Measurements from ENCODE around the gene CDK14.

DNA sequence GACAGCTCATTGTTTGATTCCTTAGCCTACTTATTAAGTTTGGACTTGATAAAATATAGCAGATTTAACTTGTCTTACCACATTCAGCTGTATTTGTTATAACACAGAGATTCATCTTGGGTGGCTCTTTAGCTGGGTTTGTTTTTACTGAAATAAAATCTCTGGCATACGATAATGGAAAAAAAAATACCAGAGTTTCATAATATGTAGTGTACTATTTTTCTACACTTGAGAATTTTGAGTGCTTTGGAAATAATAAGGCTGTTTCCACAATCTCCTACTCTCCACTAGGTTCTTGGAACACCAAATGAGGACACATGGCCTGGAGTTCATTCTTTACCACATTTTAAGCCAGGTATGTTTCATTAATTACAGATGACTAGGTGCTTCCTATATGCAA is 449.5 kb downstream of the CDK14 start:
- TF ChIP-seq CTCF (IDR thresholded peaks at IDR 0.05) (no peak), POLR2A (IDR thresholded peaks at IDR 0.05) (no peak)
